GM12878 (cell line): ENCODE data around the gene G3BP1.

ENCODE experiments used
- BCL11A ChIP-seq: IDR thresholded peaks from 2 replicates; pipeline ENCODE4 v1.6.1; 2011; ENCODE audit warnings: low read depth, low read length
- CBFB ChIP-seq: IDR thresholded peaks from 2 replicates; pipeline ENCODE4 v1.6.1; 2016; ENCODE audit warnings: antibody characterized with exemption, low read depth
- CHD2 ChIP-seq: IDR thresholded peaks from 2 replicates; pipeline ENCODE4 v1.6.1; 2011; ENCODE audit warnings: low read depth, low read length, improper control_type of control experiment, borderline replicate concordance
- CTCF ChIP-seq, 3 experiments: IDR thresholded peaks in 2 of 3; conservative IDR thresholded peaks in 1 of 3; 2 replicates each; pipeline ENCODE4 v1.5.1; 2011; ENCODE audit warnings: low read depth in 3 of 3, low read length in 3 of 3, mild to moderate bottlenecking in 3 of 3, control low read depth in 2 of 3, moderate library complexity in 2 of 3, inconsistent platforms in 1 of 3, mixed read lengths in 1 of 3; ENCODE audit not compliant: control insufficient read depth in 2 of 3, insufficient read depth in 1 of 3; ENCODE audit errors: extremely low read depth in 1 of 3
- FOXK2 ChIP-seq: fragments of 450-650 bp; IDR thresholded peaks from 2 replicates; pipeline ENCODE4 v1.6.1; 2017; ENCODE audit warnings: mild to moderate bottlenecking, moderate library complexity
- MAX ChIP-seq: IDR thresholded peaks from 2 replicates; pipeline ENCODE4 v1.6.1; 2012; ENCODE audit warnings: low read depth, low read length, improper control_type of control experiment
- POU2F2 ChIP-seq: IDR thresholded peaks from 3 replicates; pipeline ENCODE4 v1.6.1; 2011; ENCODE audit warnings: low read depth, mild to moderate bottlenecking, low read length, borderline replicate concordance
- SIX5 ChIP-seq: IDR thresholded peaks from 2 replicates; pipeline ENCODE4 v1.6.1; 2011; ENCODE audit warnings: mild to moderate bottlenecking, low read depth, low read length, moderate library complexity; ENCODE audit not compliant: severe bottlenecking
- SREBF1 ChIP-seq: IDR thresholded peaks from 2 replicates; pipeline ENCODE4 v1.6.1; 2012; ENCODE audit warnings: mild to moderate bottlenecking, low read length
- USF2 ChIP-seq: IDR thresholded peaks from 2 replicates; pipeline ENCODE4 v1.6.1; 2011; ENCODE audit warnings: low read depth, low read length, improper control_type of control experiment, borderline replicate concordance
- YBX1 ChIP-seq: fragments of 450-650 bp; IDR thresholded peaks from 2 replicates; pipeline ENCODE4 v1.6.1; 2016; ENCODE audit warnings: antibody characterized with exemption
- YY1 ChIP-seq: IDR thresholded peaks from 2 replicates; pipeline ENCODE4 v1.6.1; 2011; ENCODE audit warnings: low read depth, mild to moderate bottlenecking, low read length
- ZBTB40 ChIP-seq: fragments of 450-650 bp; IDR thresholded peaks from 2 replicates; pipeline ENCODE4 v1.6.1; 2016; ENCODE audit warnings: mild to moderate bottlenecking, moderate library complexity, borderline replicate concordance

- TF ChIP-seq CHD2 (no peak), USF2 (no peak), SREBF1 (no peak), FOXK2 (no peak), YBX1 (no peak), CBFB (no peak), YY1 (no peak), SIX5 (no peak), BCL11A (no peak), POU2F2 (no peak), MAX (no peak), CTCF (IDR thresholded peaks at IDR 0.05 in 2 of 3, conservative IDR thresholded peaks at IDR 0.05 in 1 of 3; ENCODE audit: control insufficient read depth in 2 of 3, extremely low read depth in 1 of 3, insufficient read depth in 1 of 3, low read depth in 3 of 3, low read length in 3 of 3) (no peak), ZBTB40 (no peak)
Observed at GRCh38 chr5:151734064-151734408, 37.7 kb upstream of the G3BP1 start.
